ENCODE results near the gene RBM23. TPM values are rescaled to one million over a fixed set of nuclear protein-coding genes. Genes with fewer than 3 reads are reported as not detected.

RBM23 gene
- polyA plus RNA-seq, 2 of the 4 experiments (the other 2 are of a cell fraction) = 65.8 to 68.0 TPM

DNA sequence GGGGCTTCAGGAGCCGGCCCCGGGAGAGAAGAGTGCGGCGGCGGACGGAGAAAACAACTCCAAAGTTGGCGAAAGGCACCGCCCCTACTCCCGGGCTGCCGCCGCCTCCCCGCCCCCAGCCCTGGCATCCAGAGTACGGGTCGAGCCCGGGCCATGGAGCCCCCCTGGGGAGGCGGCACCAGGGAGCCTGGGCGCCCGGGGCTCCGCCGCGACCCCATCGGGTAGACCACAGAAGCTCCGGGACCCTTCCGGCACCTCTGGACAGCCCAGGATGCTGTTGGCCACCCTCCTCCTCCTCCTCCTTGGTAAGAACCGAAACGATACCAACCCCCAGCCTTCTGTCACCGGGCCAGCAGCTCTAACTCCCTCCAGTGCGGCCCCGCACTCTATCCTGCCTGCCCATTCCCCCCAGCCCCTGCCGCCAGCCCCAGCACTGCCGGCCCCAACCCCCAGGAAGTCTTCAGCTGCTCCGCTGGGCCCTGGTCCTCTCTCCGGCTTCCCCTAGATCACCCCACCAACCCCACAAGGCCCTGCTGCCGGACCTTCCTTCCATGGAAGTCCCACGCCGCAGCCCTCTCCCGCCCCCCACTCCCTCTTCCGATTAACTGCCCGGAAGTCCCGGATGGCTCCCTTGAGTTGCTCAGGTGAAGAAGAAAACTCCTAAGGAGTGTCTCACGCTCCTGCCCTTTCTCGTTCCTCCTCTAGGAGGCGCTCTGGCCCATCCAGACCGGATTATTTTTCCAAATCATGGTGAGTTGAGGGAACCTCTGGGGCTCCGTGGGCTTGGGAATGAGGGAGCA lies 46.7 kb downstream of the RBM23 start (continued):
- TF ChIP-seq PBX3 (IDR thresholded peaks at IDR 0.05) (no peak), CHD4 (IDR thresholded peaks at IDR 0.05; ENCODE audit: borderline replicate concordance) (no peak), CBX8 (IDR thresholded peaks at IDR 0.05) (no peak), RARB (CRISPR knock-in tag; IDR thresholded peaks at IDR 0.05) (no peak), MAZ (IDR thresholded peaks at IDR 0.05; ENCODE audit: borderline replicate concordance, low read depth, low read length) (no peak), POLR2A (IDR thresholded peaks at IDR 0.05; ENCODE audit: low read length) (0 out of 2 replicates have a peak, but pooled peaks have one; percentile 24), HOXA7 (CRISPR knock-in tag; IDR thresholded peaks at IDR 0.05) (no peak), CHD2 (IDR thresholded peaks at IDR 0.05; ENCODE audit: low read length, partially characterized antibody) (no peak), JUNB (IDR thresholded peaks at IDR 0.05) (no peak), POLR2AphosphoS2 (conservative IDR thresholded peaks at IDR 0.05; ENCODE audit: low read length) (no peak), KDM5A (IDR thresholded peaks at IDR 0.05) (0 out of 2 replicates have a peak, but pooled peaks have one; percentile 17), RNF2 (IDR thresholded peaks at IDR 0.05; ENCODE audit: borderline replicate concordance, low read depth) (no peak), KDM1A (IDR thresholded peaks at IDR 0.05; ENCODE audit: low read depth) (0 out of 2 replicates have a peak, but pooled peaks have one; percentile 29), SREBF2 (IDR thresholded peaks at IDR 0.05) (no peak), MAFK (IDR thresholded peaks at IDR 0.05; ENCODE audit: partially characterized antibody) (peak; percentile 26), ATOH8 (CRISPR knock-in tag; IDR thresholded peaks at IDR 0.05; ENCODE audit: low read depth) (no peak), EHF (CRISPR knock-in tag; IDR thresholded peaks at IDR 0.05) (no peak), HOXB5 (CRISPR knock-in tag; IDR thresholded peaks at IDR 0.05) (no peak), HOXB13 (CRISPR knock-in tag; IDR thresholded peaks at IDR 0.05; ENCODE audit: low read depth) (no peak), CBX2 (IDR thresholded peaks at IDR 0.05; ENCODE audit: borderline replicate concordance, low read depth) (no peak), FOSB (CRISPR knock-in tag; IDR thresholded peaks at IDR 0.05) (no peak)
- TF ChIP-seq, protein P1, sequence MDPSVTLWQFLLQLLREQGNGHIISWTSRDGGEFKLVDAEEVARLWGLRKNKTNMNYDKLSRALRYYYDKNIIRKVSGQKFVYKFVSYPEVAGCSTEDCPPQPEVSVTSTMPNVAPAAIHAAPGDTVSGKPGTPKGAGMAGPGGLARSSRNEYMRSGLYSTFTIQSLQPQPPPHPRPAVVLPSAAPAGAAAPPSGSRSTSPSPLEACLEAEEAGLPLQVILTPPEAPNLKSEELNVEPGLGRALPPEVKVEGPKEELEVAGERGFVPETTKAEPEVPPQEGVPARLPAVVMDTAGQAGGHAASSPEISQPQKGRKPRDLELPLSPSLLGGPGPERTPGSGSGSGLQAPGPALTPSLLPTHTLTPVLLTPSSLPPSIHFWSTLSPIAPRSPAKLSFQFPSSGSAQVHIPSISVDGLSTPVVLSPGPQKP (IDR thresholded peaks at IDR 0.05; ENCODE audit: low read depth, low read length) = no peak
- TF ChIP-seq, protein P2, sequence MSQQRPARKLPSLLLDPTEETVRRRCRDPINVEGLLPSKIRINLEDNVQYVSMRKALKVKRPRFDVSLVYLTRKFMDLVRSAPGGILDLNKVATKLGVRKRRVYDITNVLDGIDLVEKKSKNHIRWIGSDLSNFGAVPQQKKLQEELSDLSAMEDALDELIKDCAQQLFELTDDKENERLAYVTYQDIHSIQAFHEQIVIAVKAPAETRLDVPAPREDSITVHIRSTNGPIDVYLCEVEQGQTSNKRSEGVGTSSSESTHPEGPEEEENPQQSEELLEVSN (IDR thresholded peaks at IDR 0.05; ENCODE audit: borderline replicate concordance, low read depth) = no peak; the same call in 1 of the 2 replicates
- TF ChIP-seq, protein P3, sequence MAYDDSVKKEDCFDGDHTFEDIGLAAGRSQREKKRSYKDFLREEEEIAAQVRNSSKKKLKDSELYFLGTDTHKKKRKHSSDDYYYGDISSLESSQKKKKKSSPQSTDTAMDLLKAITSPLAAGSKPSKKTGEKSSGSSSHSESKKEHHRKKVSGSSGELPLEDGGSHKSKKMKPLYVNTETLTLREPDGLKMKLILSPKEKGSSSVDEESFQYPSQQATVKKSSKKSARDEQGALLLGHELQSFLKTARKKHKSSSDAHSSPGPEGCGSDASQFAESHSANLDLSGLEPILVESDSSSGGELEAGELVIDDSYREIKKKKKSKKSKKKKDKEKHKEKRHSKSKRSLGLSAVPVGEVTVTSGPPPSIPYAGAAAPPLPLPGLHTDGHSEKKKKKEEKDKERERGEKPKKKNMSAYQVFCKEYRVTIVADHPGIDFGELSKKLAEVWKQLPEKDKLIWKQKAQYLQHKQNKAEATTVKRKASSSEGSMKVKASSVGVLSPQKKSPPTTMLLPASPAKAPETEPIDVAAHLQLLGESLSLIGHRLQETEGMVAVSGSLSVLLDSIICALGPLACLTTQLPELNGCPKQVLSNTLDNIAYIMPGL (CRISPR knock-in tag; IDR thresholded peaks at IDR 0.05; ENCODE audit: borderline replicate concordance) = no peak; the same call in 1 of the 2 replicates
